HG02870 (cell line): ENCODE measurements around the gene MEF2C.

Source experiments
- ATAC-seq: cut with Tn5 transposase; IDR thresholded peaks from one replicate; pipeline ENCODE4 v1.9.1; 2021; ENCODE audit warnings: mild to moderate bottlenecking, moderate library complexity; ENCODE audit not compliant: unreplicated experiment

MEF2C gene

GRCh38 chr5:88833371-88834130 is 49.4 kb downstream of the MEF2C start:
- peak; percentile 45 for ATAC-seq

- ATAC-seq = no peak
These were observed 51.2 kb downstream of the MEF2C start for GRCh38 chr5:88831816-88832215.

GRCh38 chr5:88830567-88830966 is 52.4 kb downstream of the MEF2C start:
- no peak for ATAC-seq

GRCh38 chr5:88829775-88830174 is 53.2 kb downstream of the MEF2C start:
- no peak for ATAC-seq

GRCh38 chr5:88829054-88829453 is 53.9 kb downstream of the MEF2C start:
- ATAC-seq = no peak

GRCh38 chr5:88827997-88828396 is 55.0 kb downstream of the MEF2C start:
- no peak for ATAC-seq

- peak; percentile 69 for ATAC-seq
These were observed 56.1 kb downstream of the MEF2C start for GRCh38 chr5:88826646-88827585.

- ATAC-seq = no peak
These were observed 57.2 kb downstream of the MEF2C start for GRCh38 chr5:88825584-88826315.

GRCh38 chr5:88824892-88825583 is 57.9 kb downstream of the MEF2C start:
- ATAC-seq = no peak

GRCh38 chr5:88824141-88824540 is 58.8 kb downstream of the MEF2C start:
- no peak for ATAC-seq

- no peak for ATAC-seq
These were observed 59.8 kb downstream of the MEF2C start for GRCh38 chr5:88823201-88823600.

GRCh38 chr5:88821161-88821560 is 61.8 kb downstream of the MEF2C start:
- ATAC-seq = no peak

- ATAC-seq = no peak
These were observed 62.4 kb downstream of the MEF2C start for GRCh38 chr5:88820581-88820980.

- no peak for ATAC-seq
These were observed 63.5 kb downstream of the MEF2C start for GRCh38 chr5:88819301-88819999.

GRCh38 chr5:88818296-88818695 is 64.7 kb downstream of the MEF2C start:
- ATAC-seq = no peak

- ATAC-seq = no peak
These were observed 66.8 kb downstream of the MEF2C start for GRCh38 chr5:88816195-88816594.

- no peak for ATAC-seq
These were observed 67.8 kb downstream of the MEF2C start for GRCh38 chr5:88815050-88815789.

GRCh38 chr5:88813805-88814575 is 69.0 kb downstream of the MEF2C start:
- no peak for ATAC-seq

GRCh38 chr5:88813244-88813643 is 69.7 kb downstream of the MEF2C start:
- no peak for ATAC-seq
